GM12878 (cell line): ENCODE results near the gene C17orf114.

Source experiments
- ATAC-seq: fragments of 200-7000 bp; cut with Tn5 transposase; 3 replicates; pipeline ENCODE4 v1.9.1; 2020; ENCODE audit warnings: mild to moderate bottlenecking, moderate library complexity
- BruUV-seq: library from RNA; stranded (reverse); fragments of 400-500 nt; replicated peaks from 2 replicates; lab custom pipeline; 2021; lab: Mats Ljungman, UMichigan
- CTCF ChIA-PET: fragments of 300-600 bp; sonication (Branson Sonifier 250); formaldehyde crosslinking; extraction: SDS; loops from one replicate; lab custom pipeline; 2021; ENCODE audit warnings: inconsistent platforms; lab: Yijun Ruan, JAX
- POLR2A ChIA-PET: fragments of 350-600 bp; formaldehyde crosslinking; extraction: SDS; loops from one replicate; lab custom pipeline; 2021; ENCODE audit warnings: inconsistent platforms; lab: Charles Lee
- RAD21 ChIA-PET: fragments of 300-600 bp; sonication (Branson Sonifier 250); formaldehyde crosslinking; loops from one replicate; lab custom pipeline; 2023; ENCODE audit warnings: antibody characterized with exemption; ENCODE audit not compliant: unreplicated experiment; lab: Charles Lee
- SMC1A ChIA-PET: fragments of 300-600 bp; sonication (Branson Sonifier 250); formaldehyde crosslinking; loops from one replicate; lab custom pipeline; 2023; ENCODE audit not compliant: unreplicated experiment, uncharacterized antibody; lab: Charles Lee
- DNase-seq: peaks from one replicate; pipeline ENCODE4 v3.0.0-alpha.2; 2011; ENCODE audit warnings: low read depth, low spot score
- FAIRE-seq: peaks from 3 replicates; lab custom pipeline; 2011; peaks lifted over from hg19 to GRCh38; lab: Jason Lieb, UNC
- H2AFZ ChIP-seq: 2 replicates; pipeline ENCODE4 v1.6.0; 2011; ENCODE audit warnings: low read depth, low read length, control low read depth; ENCODE audit not compliant: control insufficient read depth
- H3K27ac ChIP-seq: 2 replicates; pipeline ENCODE4 v1.5.1; 2011; ENCODE audit warnings: control low read depth; ENCODE audit not compliant: control insufficient read depth, insufficient read depth
- H3K27me3 ChIP-seq, 2 experiments: replicated peaks in 1 of 2; 2 replicates each; pipeline versions ENCODE4 v1.6.0 to v1.6.1; 2011; ENCODE audit warnings: low read length in 1 of 2; ENCODE audit not compliant: control insufficient read depth in 2 of 2, insufficient read depth in 2 of 2
- H3K36me3 ChIP-seq, 2 experiments: 2 replicates each; pipeline ENCODE4 v1.5.1; 2011; ENCODE audit warnings: low read length in 1 of 2; ENCODE audit not compliant: control insufficient read depth in 2 of 2, insufficient read depth in 2 of 2
- H3K4me1 ChIP-seq: 2 replicates; pipeline ENCODE4 v1.6.1; 2011; ENCODE audit warnings: mild to moderate bottlenecking, low read length, moderate library complexity, mixed read lengths; ENCODE audit not compliant: control insufficient read depth, insufficient read depth
- H3K4me2 ChIP-seq: 2 replicates; pipeline ENCODE4 v1.6.0; 2011; ENCODE audit warnings: control low read depth; ENCODE audit not compliant: control insufficient read depth, insufficient read depth
- H3K4me3 ChIP-seq: fragments of 200-600 bp; sonication (generic); 2 replicates; pipeline ENCODE4 v1.5.1; 2016
- H3K79me2 ChIP-seq: 2 replicates; pipeline ENCODE4 v1.6.0; 2011; ENCODE audit warnings: low read length; ENCODE audit not compliant: control insufficient read depth, insufficient read depth
- H3K9ac ChIP-seq: 2 replicates; pipeline ENCODE4 v1.8.0; 2011; ENCODE audit warnings: low read length, control low read depth, mixed read lengths; ENCODE audit not compliant: control insufficient read depth, insufficient read depth
- H3K9me3 ChIP-seq: replicated peaks from 3 replicates; pipeline ENCODE4 v1.5.1; 2011; ENCODE audit warnings: mild to moderate bottlenecking, low read length; ENCODE audit not compliant: control insufficient read depth, insufficient read depth
- H4K20me1 ChIP-seq: 2 replicates; pipeline ENCODE4 v1.6.0; 2011; ENCODE audit not compliant: control insufficient read depth, insufficient read depth
- ATF7 ChIP-seq: fragments of 450-650 bp; IDR thresholded peaks from 2 replicates; pipeline ENCODE4 v1.6.1; 2016; ENCODE audit warnings: low read depth, mild to moderate bottlenecking
- CEBPB ChIP-seq, 2 experiments: fragments of 150-350 bp in 1 of 2; IDR thresholded peaks; 2 replicates each; pipeline ENCODE4 v1.6.1; 2012 to 2014; ENCODE audit warnings: low read depth in 2 of 2, low read length in 2 of 2, borderline replicate concordance in 1 of 2, inconsistent platforms in 1 of 2
- CHD1 ChIP-seq: IDR thresholded peaks from 2 replicates; pipeline ENCODE4 v1.6.1; 2012; ENCODE audit warnings: low read depth, low read length, improper control_type of control experiment
- ESRRA ChIP-seq: IDR thresholded peaks from 2 replicates; pipeline ENCODE4 v1.6.1; 2012; ENCODE audit warnings: mild to moderate bottlenecking, low read length, improper control_type of control experiment
- HDAC6 ChIP-seq: fragments of 200-600 bp; sonication (generic); IDR thresholded peaks from one replicate; pipeline ENCODE4 v1.8.0; 2017; ENCODE audit warnings: antibody characterized with exemption; ENCODE audit not compliant: unreplicated experiment
- PBX3 ChIP-seq: IDR thresholded peaks from 2 replicates; pipeline ENCODE4 v1.6.1; 2011; ENCODE audit warnings: mild to moderate bottlenecking, low read depth, low read length, moderate library complexity; ENCODE audit not compliant: insufficient replicate concordance
- STAT3 ChIP-seq: IDR thresholded peaks from 2 replicates; pipeline ENCODE4 v1.6.1; 2011; ENCODE audit warnings: low read depth, low read length, improper control_type of control experiment
- TAF1 ChIP-seq: IDR thresholded peaks from 2 replicates; pipeline ENCODE4 v1.6.1; 2011; ENCODE audit warnings: mild to moderate bottlenecking, low read depth, low read length, borderline replicate concordance
- WGBS: methylation state at CpG from one replicate; pipeline ENCODE4 v1.1.6; 2016; ENCODE audit warnings: low lambda C conversion rate; ENCODE audit not compliant: insufficient replicate concordance, insufficient coverage; ENCODE audit errors: missing lambda C conversion rate; 5-methylcytosine and 5-hydroxymethylcytosine counted together
- in situ Hi-C: fragments of 300-500 bp; cut with MboI; formaldehyde crosslinking; loops from 9 replicates; pipeline ENCODE4 v1.14.3; 2018; ENCODE audit warnings: mixed read lengths
- intact Hi-C: fragments of 100-400 bp; cut with micrococcal nuclease; formaldehyde crosslinking; loops from one replicate; pipeline ENCODE4 v1.14.2; 2022; ENCODE audit not compliant: unreplicated experiment
- TF ChIP-seq, protein P1 (sequence below): IDR thresholded peaks from 2 replicates; pipeline ENCODE4 v1.6.1; 2012; ENCODE audit warnings: low read length, inconsistent platforms

C17orf114 gene

DNA sequence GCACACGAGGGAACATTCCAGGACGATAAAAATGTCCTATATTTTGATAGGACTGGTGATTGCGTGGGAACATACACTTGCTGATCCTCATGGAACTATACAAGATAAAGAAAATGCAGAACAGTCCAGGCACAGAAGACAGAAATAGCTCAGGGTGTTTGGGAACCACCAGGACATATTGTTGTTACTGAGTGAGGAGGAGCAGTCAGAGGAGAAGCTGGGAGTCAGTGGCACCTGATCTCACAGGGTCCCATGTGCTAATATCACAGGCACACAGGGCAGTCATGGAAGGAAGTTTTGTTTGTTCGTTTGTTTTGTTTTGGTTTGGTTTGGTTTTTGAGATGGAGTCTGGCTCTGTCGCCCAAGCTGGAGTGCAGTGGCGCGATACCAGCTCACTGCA, 10.6 kb upstream of the C17orf114 start:
- DNase-seq (no peak), FAIRE-seq (no peak), ATAC-seq (no peak)
- H2AFZ ChIP-seq: no peak overlapping the region
- 75% methylated on average over 7 of the region's 7 CpGs for WGBS
- H3K4me3 ChIP-seq: no peak overlapping the region
- H4K20me1 ChIP-seq: no peaks in the 10 kb centered on the region
- H3K27ac ChIP-seq: no peak overlapping the region
- H3K79me2 ChIP-seq: no peaks in the 10 kb centered on the region
- in situ Hi-C loops: no loop called here
- H3K9me3 ChIP-seq: no peaks in the 10 kb centered on the region
- ChIA-PET POLR2A (no interaction called here), SMC1A (no interaction called here), CTCF (interaction anchor here (0.7 to 1.0 kb wide), 2 partner anchors 22 to 25 kb away, joined by 3 read pairs; no protein-coding TSS in a partner anchor), RAD21 (interaction anchor here (0.6 kb wide), 1 partner anchor 102 kb away, joined by 3 read pairs; the partner anchor contains the start of gene ARRB2)
- H3K27me3 ChIP-seq: no peaks in the 10 kb centered on the region
- TF ChIP-seq PBX3 (no peak), HDAC6 (no peak), TAF1 (no peak), STAT3 (no peak), CHD1 (no peak), CEBPB (IDR thresholded peaks at IDR 0.05; ENCODE audit: borderline replicate concordance in 1 of 2, low read depth in 2 of 2, low read length in 2 of 2) (no peak), ATF7 (no peak), ESRRA (no peak)
- TF ChIP-seq, protein P1, sequence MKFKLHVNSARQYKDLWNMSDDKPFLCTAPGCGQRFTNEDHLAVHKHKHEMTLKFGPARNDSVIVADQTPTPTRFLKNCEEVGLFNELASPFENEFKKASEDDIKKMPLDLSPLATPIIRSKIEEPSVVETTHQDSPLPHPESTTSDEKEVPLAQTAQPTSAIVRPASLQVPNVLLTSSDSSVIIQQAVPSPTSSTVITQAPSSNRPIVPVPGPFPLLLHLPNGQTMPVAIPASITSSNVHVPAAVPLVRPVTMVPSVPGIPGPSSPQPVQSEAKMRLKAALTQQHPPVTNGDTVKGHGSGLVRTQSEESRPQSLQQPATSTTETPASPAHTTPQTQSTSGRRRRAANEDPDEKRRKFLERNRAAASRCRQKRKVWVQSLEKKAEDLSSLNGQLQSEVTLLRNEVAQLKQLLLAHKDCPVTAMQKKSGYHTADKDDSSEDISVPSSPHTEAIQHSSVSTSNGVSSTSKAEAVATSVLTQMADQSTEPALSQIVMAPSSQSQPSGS: no peak
- intact Hi-C loops: no loop called here
- no TSS peak for BruUV-seq
- no peaks in the 10 kb centered on the region for H3K36me3 ChIP-seq
- peaks cover 2% of the 10 kb centered on the region for H3K4me1 ChIP-seq
- no peak overlapping the region for H3K4me2 ChIP-seq
- H3K9ac ChIP-seq: no peak overlapping the region
